ENCODE results near the gene B3GAT1. TPM values are rescaled to one million over a fixed set of nuclear protein-coding genes. Genes with fewer than 3 reads are reported as not detected.

B3GAT1 gene
- total RNA-seq, 1 experiment from 2014 or later: not detected

GRCh38 chr11:134352111-134352510, 59.9 kb downstream of the B3GAT1 start:
- H4K20me1 ChIP-seq (ENCODE audit: insufficient read depth): no peaks in the 10 kb centered on the region
- H2AFZ ChIP-seq (ENCODE audit: low read depth, low read length, poor library complexity, severe bottlenecking): no peak overlapping the region
- H3K4me3 ChIP-seq (replicated peaks in 1 of 2; ENCODE audit: low read depth in 1 of 2, low read length in 2 of 2): no peak overlapping the region
- ChIA-PET POLR2A (no interaction called here), RAD21 (ENCODE audit: low non-redundant PET in 1 of 2, low total read pairs in 2 of 2, uncharacterized antibody in 2 of 2, unreplicated experiment in 2 of 2) (no interaction called here), CTCF (no interaction called here)
- DNase-seq (ENCODE audit: low read depth, low spot score) (no peak), ATAC-seq (no peak)
- no peaks in the 10 kb centered on the region for H3K9me3 ChIP-seq (ENCODE audit: control insufficient read depth in 1 of 2, insufficient read depth in 1 of 2, low read depth in 1 of 2, low read length in 2 of 2)
- H3K36me3 ChIP-seq (ENCODE audit: control insufficient read depth in 1 of 2, insufficient read depth in 2 of 2, low read length in 2 of 2): no peaks in the 10 kb centered on the region; a peak in 1 of 4 replicates
- no peaks in the 10 kb centered on the region for H3K27me3 ChIP-seq (ENCODE audit: insufficient read depth, low read length)
- BruUV-seq (replicated peaks): no TSS peak
- H3K27ac ChIP-seq (ENCODE audit: low read depth, low read length): no peak overlapping the region
- H3K4me1 ChIP-seq (ENCODE audit: control insufficient read depth in 1 of 2, insufficient read depth in 2 of 2, low read length in 2 of 2): no peaks in the 10 kb centered on the region
- no peaks in the 10 kb centered on the region for H3K9me2 ChIP-seq (ENCODE audit: insufficient read depth)
- TF ChIP-seq EZH2 (IDR thresholded peaks at IDR 0.05): no peak
- TF ChIP-seq SRF (IDR thresholded peaks at IDR 0.05; ENCODE audit: low read depth): no peak
- no peak for TF ChIP-seq EZH2phosphoT487 (IDR thresholded peaks at IDR 0.05; ENCODE audit: borderline replicate concordance)
- no peak for TF ChIP-seq ZFX (IDR thresholded peaks at IDR 0.05)
- TF ChIP-seq TCF7L2 (IDR thresholded peaks at IDR 0.05; ENCODE audit: borderline replicate concordance, extremely low read depth, insufficient read depth, insufficient read length): no peak
- TF ChIP-seq EGR1 (IDR thresholded peaks at IDR 0.05; ENCODE audit: low read depth): no peak
- TF ChIP-seq ZBTB33 (IDR thresholded peaks at IDR 0.05; ENCODE audit: extremely low read depth, insufficient replicate concordance, low read length): no peak
- no peak for TF ChIP-seq CEBPB (IDR thresholded peaks at IDR 0.05; ENCODE audit: low read depth)
- no peak for TF ChIP-seq ELF1 (IDR thresholded peaks at IDR 0.05; ENCODE audit: borderline replicate concordance, low read depth)
- TF ChIP-seq ZNF274 (IDR thresholded peaks at IDR 0.05; ENCODE audit: low read depth, low read length): no peak
- no peak for TF ChIP-seq JUND (IDR thresholded peaks at IDR 0.05)
- no peak for TF ChIP-seq ATF3 (IDR thresholded peaks at IDR 0.05)
- intact Hi-C loops (cut with micrococcal nuclease): no loop called here
- no peak overlapping the region for H3K4me2 ChIP-seq (ENCODE audit: low read length)
- no peak overlapping the region for H3K9ac ChIP-seq (ENCODE audit: low read length)
- H3K79me2 ChIP-seq (ENCODE audit: insufficient read depth, low read length): no peaks in the 10 kb centered on the region

Measured in HCT116 (cell line).